Measurements from ENCODE around the gene TIMM29.

The TIMM29 gene

GRCh38 chr19:10928563-10929401, at the start of gene TIMM29, which contains the start of gene YIPF2 (continued):
- peak; percentile 80; the same call in 1 of the 2 replicates for TF ChIP-seq ZNF639 (tag by site-specific recombination; IDR thresholded peaks at IDR 0.05)
- no peak; the same call in 1 of the 2 replicates for TF ChIP-seq ZNF266 (tag by site-specific recombination; IDR thresholded peaks at IDR 0.05; ENCODE audit: low read depth)
- no peak for TF ChIP-seq ZNF558 (tag by site-specific recombination; IDR thresholded peaks at IDR 0.05)
- TF ChIP-seq ZNF843 (tag by site-specific recombination; IDR thresholded peaks at IDR 0.05), result peak; percentile 77
- TF ChIP-seq ZNF48 (tag by site-specific recombination; IDR thresholded peaks at IDR 0.05), result no peak
- no peak for TF ChIP-seq ZNF211 (tag by site-specific recombination; IDR thresholded peaks at IDR 0.05; ENCODE audit: low read depth)
- peak; percentile 46; the same call in 1 of the 2 replicates for TF ChIP-seq REST (tag by site-specific recombination; IDR thresholded peaks at IDR 0.05)
- TF ChIP-seq ZNF202 (tag by site-specific recombination; IDR thresholded peaks at IDR 0.05; ENCODE audit: borderline replicate concordance), result no peak
- no peak for TF ChIP-seq ZNF658 (tag by site-specific recombination; IDR thresholded peaks at IDR 0.05)
- no peak for TF ChIP-seq ZNF626 (tag by site-specific recombination; IDR thresholded peaks at IDR 0.05)
- no peak for TF ChIP-seq ZNF311 (tag by site-specific recombination; IDR thresholded peaks at IDR 0.05; ENCODE audit: borderline replicate concordance)
- 0 out of 2 replicates have a peak, but pooled peaks have one; percentile 8 for TF ChIP-seq OVOL3 (tag by site-specific recombination; IDR thresholded peaks at IDR 0.05)
- no peak; the same call in 1 of the 2 replicates for TF ChIP-seq ZNF391 (tag by site-specific recombination; IDR thresholded peaks at IDR 0.05; ENCODE audit: borderline replicate concordance, low read depth)
- peak; percentile 48 for TF ChIP-seq KLF9 (tag by site-specific recombination; IDR thresholded peaks at IDR 0.05; ENCODE audit: low read depth)
- TF ChIP-seq MYNN (tag by site-specific recombination; IDR thresholded peaks at IDR 0.05; ENCODE audit: borderline replicate concordance), result no peak
- TF ChIP-seq ZBTB26 (tag by site-specific recombination; optimal IDR thresholded peaks at IDR 0.05), result peak; percentile 89
- TF ChIP-seq ZBTB20 (tag by site-specific recombination; IDR thresholded peaks at IDR 0.05), result peak; percentile 72
- TF ChIP-seq ZNF280C (tag by site-specific recombination; IDR thresholded peaks at IDR 0.05), result no peak
- no peak for TF ChIP-seq ZNF701 (tag by site-specific recombination; IDR thresholded peaks at IDR 0.05)
- no peak for TF ChIP-seq ZNF423 (tag by site-specific recombination; IDR thresholded peaks at IDR 0.05)
- TF ChIP-seq ZNF18 (tag by site-specific recombination; IDR thresholded peaks at IDR 0.05), result no peak
- TF ChIP-seq ZNF24 (tag by site-specific recombination; IDR thresholded peaks at IDR 0.05), result peak; percentile 76; the same call in 1 of the 2 replicates
- TF ChIP-seq PBX3 (CRISPR knock-in tag; IDR thresholded peaks at IDR 0.05), result no peak

Measured in HEK293 (cell line).